ENCODE measurements around the gene MYO19. TPM values are rescaled to one million over a fixed set of nuclear protein-coding genes. Genes with fewer than 3 reads are reported as not detected.

MYO19 gene
- total RNA-seq, 2 donors from 2014 or later = 43.9 to 66.7 TPM

DNA sequence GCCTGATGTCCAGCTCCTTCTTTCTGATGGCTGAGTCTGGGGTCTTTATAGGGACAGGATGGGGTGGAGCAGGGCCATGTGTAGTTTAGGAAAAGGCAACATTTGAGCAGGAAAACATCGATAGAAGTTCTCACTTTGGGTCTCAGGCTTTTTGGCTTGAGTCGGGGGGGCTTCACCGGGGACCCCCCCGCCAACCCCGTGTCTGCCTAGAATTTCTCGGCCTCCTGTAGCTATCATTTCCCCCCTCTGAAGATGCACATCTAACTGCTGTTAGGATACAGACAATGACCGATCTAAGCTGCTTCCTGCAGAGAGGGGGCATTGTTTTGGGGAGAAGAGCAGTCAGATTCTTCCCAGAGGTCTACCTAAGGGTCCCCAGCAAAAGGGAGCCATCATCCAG lies 64.9 kb downstream of the MYO19 start:
- H3K4me1 ChIP-seq (ENCODE audit: control insufficient read depth in 1 of 2, low read depth in 2 of 2) = no peaks in the 10 kb centered on the region
- ATAC-seq (ENCODE audit: insufficient number of reproducible peaks, low FRiP score, low read depth) (no peak), DNase-seq (ENCODE audit: low spot score) (no peak)
- H3K9me3 ChIP-seq = no peaks in the 10 kb centered on the region
- TF ChIP-seq, protein P1, sequence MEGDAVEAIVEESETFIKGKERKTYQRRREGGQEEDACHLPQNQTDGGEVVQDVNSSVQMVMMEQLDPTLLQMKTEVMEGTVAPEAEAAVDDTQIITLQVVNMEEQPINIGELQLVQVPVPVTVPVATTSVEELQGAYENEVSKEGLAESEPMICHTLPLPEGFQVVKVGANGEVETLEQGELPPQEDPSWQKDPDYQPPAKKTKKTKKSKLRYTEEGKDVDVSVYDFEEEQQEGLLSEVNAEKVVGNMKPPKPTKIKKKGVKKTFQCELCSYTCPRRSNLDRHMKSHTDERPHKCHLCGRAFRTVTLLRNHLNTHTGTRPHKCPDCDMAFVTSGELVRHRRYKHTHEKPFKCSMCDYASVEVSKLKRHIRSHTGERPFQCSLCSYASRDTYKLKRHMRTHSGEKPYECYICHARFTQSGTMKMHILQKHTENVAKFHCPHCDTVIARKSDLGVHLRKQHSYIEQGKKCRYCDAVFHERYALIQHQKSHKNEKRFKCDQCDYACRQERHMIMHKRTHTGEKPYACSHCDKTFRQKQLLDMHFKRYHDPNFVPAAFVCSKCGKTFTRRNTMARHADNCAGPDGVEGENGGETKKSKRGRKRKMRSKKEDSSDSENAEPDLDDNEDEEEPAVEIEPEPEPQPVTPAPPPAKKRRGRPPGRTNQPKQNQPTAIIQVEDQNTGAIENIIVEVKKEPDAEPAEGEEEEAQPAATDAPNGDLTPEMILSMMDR (IDR thresholded peaks at IDR 0.05) = no peak
- no peaks in the 10 kb centered on the region for H3K27me3 ChIP-seq (replicated peaks; ENCODE audit: insufficient read depth)
- no peak overlapping the region for H3K4me3 ChIP-seq
- no peaks in the 10 kb centered on the region for H3K36me3 ChIP-seq
- H3K27ac ChIP-seq = no peak overlapping the region

DNA sequence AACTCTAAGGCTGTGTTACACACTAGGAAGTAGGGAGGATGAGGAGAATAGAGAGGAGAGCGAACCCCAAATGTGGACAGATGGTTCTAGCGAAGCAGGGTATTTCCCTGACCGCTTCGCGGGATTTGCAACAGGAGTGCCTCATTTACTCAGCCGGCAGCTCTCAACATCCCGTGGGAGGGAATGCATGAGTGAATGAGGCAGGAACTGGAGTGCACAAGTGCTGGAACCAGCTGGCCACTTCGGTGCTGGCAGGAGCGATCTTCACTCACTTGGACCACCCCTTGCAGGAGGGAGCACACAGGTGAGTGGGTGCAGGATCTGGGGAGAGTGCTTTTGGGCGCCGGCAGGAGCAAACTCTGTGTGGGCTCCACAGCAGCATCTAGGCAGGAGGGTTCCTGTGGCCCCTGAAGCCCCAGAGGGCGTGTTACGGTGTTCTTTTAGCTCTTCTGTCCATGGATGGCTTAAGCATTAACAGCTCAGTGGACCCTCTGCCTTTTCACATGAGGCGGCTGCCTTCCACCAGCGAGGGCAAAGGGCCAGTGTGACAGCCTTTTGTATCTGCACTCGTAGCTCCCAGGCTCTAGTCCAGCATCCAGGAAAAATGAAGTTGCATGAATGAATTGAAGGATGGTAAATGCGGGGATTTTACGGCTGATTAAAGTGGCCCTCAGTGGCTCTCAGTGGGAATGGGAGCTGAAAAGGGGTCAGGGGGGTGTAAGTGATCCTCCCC lies 65.6 kb downstream of the MYO19 start:
- H3K9me3 ChIP-seq = no peaks in the 10 kb centered on the region
- H3K4me3 ChIP-seq = no peak overlapping the region
- H3K36me3 ChIP-seq = no peaks in the 10 kb centered on the region
- no peaks in the 10 kb centered on the region for H3K4me1 ChIP-seq (ENCODE audit: control insufficient read depth in 1 of 2, low read depth in 2 of 2)
- no peak overlapping the region for H3K27ac ChIP-seq
- TF ChIP-seq, protein P1 (IDR thresholded peaks at IDR 0.05) = no peak
- no peaks in the 10 kb centered on the region for H3K27me3 ChIP-seq (replicated peaks; ENCODE audit: insufficient read depth)
- no peak for ATAC-seq (ENCODE audit: insufficient number of reproducible peaks, low FRiP score, low read depth)
- DNase-seq (ENCODE audit: low spot score) = no peak

DNA sequence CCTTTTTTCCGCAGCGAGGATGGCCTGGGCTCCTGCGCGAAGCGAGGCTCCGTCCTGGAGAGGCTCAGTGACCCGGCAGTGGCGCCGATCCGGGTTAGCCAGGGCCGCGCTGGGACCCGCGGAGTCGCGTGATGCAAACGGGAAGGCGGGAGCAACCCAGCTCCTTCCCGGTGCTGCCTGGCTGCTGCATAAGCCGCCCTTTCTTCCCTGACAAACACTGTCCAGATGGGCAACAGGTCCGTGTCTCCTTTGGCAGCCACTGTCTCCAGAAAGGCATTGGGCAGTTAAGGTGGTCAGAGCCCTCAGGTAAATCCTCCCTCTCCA lies 69.9 kb downstream of the MYO19 start:
- H3K27ac ChIP-seq = no peak overlapping the region
- DNase-seq (ENCODE audit: low spot score) = no peak
- ATAC-seq (ENCODE audit: insufficient number of reproducible peaks, low FRiP score, low read depth) = no peak
- H3K36me3 ChIP-seq = no peaks in the 10 kb centered on the region
- H3K9me3 ChIP-seq = no peaks in the 10 kb centered on the region
- no peaks in the 10 kb centered on the region for H3K4me1 ChIP-seq (ENCODE audit: control insufficient read depth in 1 of 2, low read depth in 2 of 2)
- TF ChIP-seq, protein P1 (IDR thresholded peaks at IDR 0.05) = no peak
- no peaks in the 10 kb centered on the region for H3K27me3 ChIP-seq (replicated peaks; ENCODE audit: insufficient read depth)
- H3K4me3 ChIP-seq = no peak overlapping the region

DNA sequence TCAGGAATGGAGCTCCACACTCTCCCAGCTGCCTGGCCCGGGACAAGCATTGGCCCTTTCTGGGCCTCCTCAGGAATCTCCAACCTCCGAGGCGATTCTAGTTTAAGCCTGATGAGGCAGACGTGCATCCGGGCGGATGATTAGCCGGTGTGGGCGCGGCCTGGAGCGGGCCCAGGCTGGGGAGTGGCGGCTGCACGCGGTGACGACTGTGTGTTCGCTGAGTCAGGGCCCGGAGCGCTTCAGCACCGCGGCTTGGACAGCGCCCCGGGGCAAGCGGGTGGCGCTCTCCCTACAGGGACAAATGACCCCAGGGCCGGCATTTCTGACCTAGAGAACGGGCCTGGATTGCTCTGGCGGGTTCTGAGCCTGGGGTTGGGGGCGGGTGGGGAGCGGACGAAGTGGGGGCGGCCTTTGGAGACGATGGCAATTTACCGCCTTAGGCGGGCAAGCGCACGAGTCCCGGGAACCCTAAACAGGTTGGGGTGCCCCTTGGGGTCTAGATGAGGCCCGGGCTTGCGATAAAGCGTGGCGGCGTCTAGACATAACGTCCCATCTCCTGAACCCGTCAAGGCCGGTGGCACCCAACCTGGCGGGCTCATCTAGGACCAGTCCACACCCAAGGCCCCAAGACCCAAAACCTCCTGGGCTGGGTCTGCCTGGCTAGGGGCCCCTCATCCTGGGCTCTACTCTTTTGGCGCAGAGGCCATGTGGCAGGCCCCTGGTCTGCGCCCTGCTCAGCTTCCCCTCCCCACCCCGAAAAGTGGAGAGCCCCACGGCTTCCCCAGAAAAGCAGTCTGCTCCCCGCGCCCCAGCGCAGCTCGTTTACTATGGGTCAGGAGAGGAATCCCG lies 70.5 kb downstream of the MYO19 start:
- no peak for ATAC-seq (ENCODE audit: insufficient number of reproducible peaks, low FRiP score, low read depth)
- no peak for DNase-seq (ENCODE audit: low spot score)
- Histone ChIP-seq H3K27ac (no peak overlapping the region), H3K9me3 (no peaks in the 10 kb centered on the region), H3K27me3 (replicated peaks; ENCODE audit: insufficient read depth) (no peaks in the 10 kb centered on the region), H3K4me3 (no peak overlapping the region), H3K36me3 (no peaks in the 10 kb centered on the region), H3K4me1 (ENCODE audit: control insufficient read depth in 1 of 2, low read depth in 2 of 2) (no peaks in the 10 kb centered on the region)
- TF ChIP-seq, protein P1 (IDR thresholded peaks at IDR 0.05) = no peak

- Histone ChIP-seq H3K27ac (no peak overlapping the region), H3K9me3 (no peaks in the 10 kb centered on the region), H3K36me3 (no peaks in the 10 kb centered on the region), H3K27me3 (replicated peaks; ENCODE audit: insufficient read depth) (no peaks in the 10 kb centered on the region), H3K4me3 (no peak overlapping the region), H3K4me1 (ENCODE audit: control insufficient read depth in 1 of 2, low read depth in 2 of 2) (no peaks in the 10 kb centered on the region)
- ATAC-seq (ENCODE audit: insufficient number of reproducible peaks, low FRiP score, low read depth) (no peak), DNase-seq (ENCODE audit: low spot score) (no peak)
- TF ChIP-seq, protein P1 (IDR thresholded peaks at IDR 0.05) = no peak
Observed at GRCh38 chr17:36461330-36462110, 73.1 kb downstream of the MYO19 start.
